Endothelial cell (in vitro differentiated cells): ENCODE results near the gene DLEC1. TPM values are rescaled to one million over a fixed set of nuclear protein-coding genes. Genes with fewer than 3 reads are reported as not detected.

ENCODE experiments used
- DNase-seq: peaks from one replicate; pipeline ENCODE4 v3.0.0; 2021; ENCODE audit warnings: low spot score
- H3K27ac Mint-ChIP-seq: one replicate; pipeline ENCODE4 v1.8.0; 2021; ENCODE audit warnings: mixed read lengths, inconsistent platforms; ENCODE audit not compliant: unreplicated experiment
- H3K27me3 Mint-ChIP-seq: one replicate; pipeline ENCODE4 v1.8.0; 2021; ENCODE audit warnings: mild to moderate bottlenecking, moderate library complexity, mixed read lengths, inconsistent platforms; ENCODE audit not compliant: unreplicated experiment
- H3K36me3 Mint-ChIP-seq: one replicate; pipeline ENCODE4 v1.8.0; 2021; ENCODE audit warnings: mild to moderate bottlenecking, low read depth, mixed read lengths, inconsistent platforms; ENCODE audit not compliant: unreplicated experiment
- H3K4me1 Mint-ChIP-seq: one replicate; pipeline ENCODE4 v1.8.0; 2021; ENCODE audit warnings: mild to moderate bottlenecking, mixed read lengths, inconsistent platforms; ENCODE audit not compliant: unreplicated experiment
- H3K4me3 Mint-ChIP-seq: one replicate; pipeline ENCODE4 v1.8.0; 2021; ENCODE audit warnings: mild to moderate bottlenecking, mixed read lengths, inconsistent platforms; ENCODE audit not compliant: unreplicated experiment
- H3K9me3 Mint-ChIP-seq: one replicate; pipeline ENCODE4 v1.8.0; 2021; ENCODE audit warnings: mixed read lengths, inconsistent platforms; ENCODE audit not compliant: unreplicated experiment
- total RNA-seq: library from RNA; stranded (reverse); fragmentation: NEBNext Ultra II Directional; extraction: Animal tissue kit (Norgen Biotek cat#: 25700); gene quantifications from one replicate; pipeline ENCODE4 v1.2.1, GENCODE V29; 2021; ENCODE audit not compliant: unreplicated experiment
- TF ChIP-seq, protein P1 (sequence below): fragments of 200-600 bp; sonication (generic); IDR thresholded peaks from one replicate; pipeline ENCODE4 v1.5.0; 2021; ENCODE audit warnings: antibody characterized with exemption; ENCODE audit not compliant: unreplicated experiment

Gene DLEC1
- total RNA-seq, 1 donor from 2014 or later: 0.62 TPM

DNA sequence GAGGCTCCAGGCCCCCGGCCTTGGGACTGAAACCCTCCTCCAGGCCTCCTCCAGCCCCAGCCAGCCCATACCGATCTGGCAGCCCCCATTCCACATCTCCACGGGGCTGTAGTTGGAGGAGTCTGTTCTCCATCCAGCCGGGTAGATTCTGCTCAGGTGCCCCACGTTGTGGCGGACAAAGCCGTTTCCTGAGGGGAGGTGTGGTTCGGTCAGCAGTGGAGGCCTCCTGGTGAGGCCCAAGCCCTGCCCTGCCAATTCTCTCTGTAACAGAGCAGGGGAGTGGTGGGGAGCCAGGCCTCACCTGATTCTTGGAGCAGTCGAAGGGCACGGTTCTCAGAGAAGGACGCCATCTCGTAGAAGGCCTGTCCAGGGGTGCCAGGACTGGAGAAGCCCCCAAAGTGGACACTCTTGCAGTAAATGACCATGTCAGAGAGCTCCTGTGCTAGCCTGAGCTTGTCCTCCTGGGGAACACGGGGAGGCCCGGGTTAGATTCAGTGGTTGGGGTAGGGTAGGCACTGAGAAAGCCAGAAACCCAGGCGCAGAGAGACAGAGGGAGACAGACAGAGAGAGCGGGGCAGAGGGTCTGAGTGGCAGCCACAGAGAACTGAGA, 29.9 kb upstream of the DLEC1 start:
- Mint-ChIP-seq H3K36me3 (peaks cover 31% of the 10 kb centered on the region), H3K4me3 (no peak overlapping the region), H3K27me3 (peaks cover 15% of the 10 kb centered on the region), H3K4me1 (peaks cover 12% of the 10 kb centered on the region), H3K27ac (no peak overlapping the region), H3K9me3 (no peaks in the 10 kb centered on the region)
- DNase-seq: no peak
- TF ChIP-seq, protein P1, sequence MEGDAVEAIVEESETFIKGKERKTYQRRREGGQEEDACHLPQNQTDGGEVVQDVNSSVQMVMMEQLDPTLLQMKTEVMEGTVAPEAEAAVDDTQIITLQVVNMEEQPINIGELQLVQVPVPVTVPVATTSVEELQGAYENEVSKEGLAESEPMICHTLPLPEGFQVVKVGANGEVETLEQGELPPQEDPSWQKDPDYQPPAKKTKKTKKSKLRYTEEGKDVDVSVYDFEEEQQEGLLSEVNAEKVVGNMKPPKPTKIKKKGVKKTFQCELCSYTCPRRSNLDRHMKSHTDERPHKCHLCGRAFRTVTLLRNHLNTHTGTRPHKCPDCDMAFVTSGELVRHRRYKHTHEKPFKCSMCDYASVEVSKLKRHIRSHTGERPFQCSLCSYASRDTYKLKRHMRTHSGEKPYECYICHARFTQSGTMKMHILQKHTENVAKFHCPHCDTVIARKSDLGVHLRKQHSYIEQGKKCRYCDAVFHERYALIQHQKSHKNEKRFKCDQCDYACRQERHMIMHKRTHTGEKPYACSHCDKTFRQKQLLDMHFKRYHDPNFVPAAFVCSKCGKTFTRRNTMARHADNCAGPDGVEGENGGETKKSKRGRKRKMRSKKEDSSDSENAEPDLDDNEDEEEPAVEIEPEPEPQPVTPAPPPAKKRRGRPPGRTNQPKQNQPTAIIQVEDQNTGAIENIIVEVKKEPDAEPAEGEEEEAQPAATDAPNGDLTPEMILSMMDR: no peak

DNA sequence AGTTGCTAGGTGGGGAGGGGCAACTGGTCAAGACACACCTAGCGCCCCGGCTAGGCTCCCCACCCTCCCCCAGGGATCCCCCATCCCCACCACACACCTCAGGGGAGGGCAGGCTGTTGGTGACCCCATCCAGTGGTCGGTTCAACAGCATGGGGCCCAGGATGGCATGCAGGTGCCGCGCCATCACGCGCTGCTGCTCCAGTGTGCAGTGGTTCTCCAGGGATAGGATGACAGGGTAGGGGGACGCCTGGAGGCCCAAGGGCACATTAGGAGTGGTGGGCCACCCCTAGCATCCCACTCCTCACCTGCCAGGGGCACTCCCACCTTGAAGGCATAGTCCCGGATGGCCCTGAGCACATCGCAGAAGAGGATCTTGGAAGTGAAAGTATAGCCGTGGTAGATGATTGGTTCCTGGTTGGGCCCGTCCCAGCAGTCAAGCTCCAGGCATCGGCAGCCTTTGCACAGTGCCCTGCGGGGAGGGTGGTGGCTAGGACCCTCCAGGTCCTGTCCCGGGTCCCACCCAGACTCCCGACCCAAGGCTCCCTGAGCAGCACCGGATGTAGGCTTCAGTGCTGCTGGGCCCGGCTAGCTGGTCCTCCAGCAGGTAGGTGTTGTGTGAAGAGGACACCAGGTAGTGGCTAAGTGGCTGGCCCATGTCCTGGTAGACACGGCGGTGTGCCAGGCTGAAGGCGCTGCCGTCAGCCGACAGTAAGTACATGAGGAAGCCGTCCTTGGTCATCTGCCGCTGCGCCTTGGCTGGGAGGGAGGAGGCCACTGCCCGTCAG, 29.0 kb upstream of the DLEC1 start:
- Mint-ChIP-seq H3K36me3 (peaks cover 32% of the 10 kb centered on the region), H3K27ac (no peak overlapping the region), H3K4me3 (no peak overlapping the region), H3K27me3 (peaks cover 11% of the 10 kb centered on the region), H3K9me3 (no peaks in the 10 kb centered on the region), H3K4me1 (peaks cover 12% of the 10 kb centered on the region)
- TF ChIP-seq, protein P1: no peak
- no peak for DNase-seq

GRCh38 chr3:38011111-38011510, 27.9 kb upstream of the DLEC1 start:
- Mint-ChIP-seq H3K36me3 (peaks cover 35% of the 10 kb centered on the region), H3K27ac (no peak overlapping the region), H3K4me1 (peaks cover 9% of the 10 kb centered on the region)

DNA sequence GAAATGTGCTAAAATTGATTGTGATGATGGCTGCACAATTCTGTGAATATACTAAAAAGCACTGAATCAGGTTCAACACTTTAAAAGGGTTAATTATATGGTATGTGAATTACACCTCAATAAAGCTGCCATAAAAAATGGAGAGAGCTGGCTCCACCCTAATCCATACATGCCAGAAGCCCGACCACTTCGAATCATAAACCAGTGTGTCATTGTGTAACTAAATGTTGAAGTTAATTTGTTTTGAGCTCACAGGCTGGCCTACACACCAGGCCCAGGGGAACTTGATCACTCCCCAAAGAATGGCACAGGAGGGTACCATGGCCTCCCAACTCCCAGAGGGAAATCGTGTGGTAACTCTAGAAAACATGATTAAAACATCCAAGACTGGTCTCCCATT, 23.5 kb upstream of the DLEC1 start:
- TF ChIP-seq, protein P1: no peak
- H3K36me3 Mint-ChIP-seq: peaks cover 40% of the 10 kb centered on the region
- no peak for DNase-seq
- H3K27ac Mint-ChIP-seq: no peak overlapping the region
- no peak overlapping the region for H3K4me3 Mint-ChIP-seq
- peaks cover 7% of the 10 kb centered on the region for H3K27me3 Mint-ChIP-seq
- H3K4me1 Mint-ChIP-seq: peaks cover 12% of the 10 kb centered on the region
- no peaks in the 10 kb centered on the region for H3K9me3 Mint-ChIP-seq

More at GRCh38 chr3:38011111-38011510, 27.9 kb upstream of the DLEC1 start:
- peaks cover 8% of the 10 kb centered on the region for H3K27me3 Mint-ChIP-seq
- H3K9me3 Mint-ChIP-seq: no peaks in the 10 kb centered on the region
- no peak for DNase-seq
- no peak overlapping the region for H3K4me3 Mint-ChIP-seq
- TF ChIP-seq, protein P1: no peak

DNA sequence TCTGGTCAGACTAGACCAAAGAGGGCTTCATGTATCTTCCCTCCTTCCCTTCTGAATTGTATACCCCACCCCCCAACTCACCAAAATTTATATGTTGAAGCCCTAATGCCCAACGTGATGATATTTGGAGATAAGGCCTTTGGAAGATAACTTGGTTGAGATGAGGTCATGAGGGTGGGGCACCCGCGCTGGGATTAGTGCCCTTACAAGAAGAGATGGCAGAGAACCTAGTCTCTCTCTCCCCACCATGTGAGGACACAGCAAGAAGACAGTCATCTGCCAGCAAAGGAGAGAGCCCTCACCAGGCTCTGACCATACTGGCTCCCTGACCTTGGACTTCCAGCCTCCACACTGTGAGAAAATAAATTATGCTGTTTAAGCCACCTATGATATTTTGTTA, 23.0 kb upstream of the DLEC1 start:
- Mint-ChIP-seq H3K4me3 (peak overlapping the region; percentile 56), H3K27me3 (peaks cover 6% of the 10 kb centered on the region), H3K9me3 (no peaks in the 10 kb centered on the region), H3K4me1 (peaks cover 12% of the 10 kb centered on the region), H3K36me3 (peaks cover 43% of the 10 kb centered on the region), H3K27ac (no peak overlapping the region)
- DNase-seq: no peak
- TF ChIP-seq, protein P1: no peak
